Measurements from ENCODE around the gene LINC00632.
A peak's percentile ranks its signal among the peaks of the same experiment; 100 is the strongest.

The LINC00632 gene

GRCh38 chrX:140756941-140757340 is 47.4 kb downstream of the LINC00632 start:
- no peak for DNase-seq
- in situ Hi-C loops (cut with MboI; ENCODE audit: low pct_unique_long_range_greater_than_20kb, low sequenced_read_pairs): no loop called here

GRCh38 chrX:140762061-140762460 is 52.5 kb downstream of the LINC00632 start:
- DNase-seq: peak; percentile 69
- in situ Hi-C loops (cut with MboI; ENCODE audit: low pct_unique_long_range_greater_than_20kb, low sequenced_read_pairs): no loop called here

- in situ Hi-C loops (cut with MboI; ENCODE audit: low pct_unique_long_range_greater_than_20kb, low sequenced_read_pairs): no loop called here
- DNase-seq: peak; percentile 18
These were observed 54.9 kb downstream of the LINC00632 start for GRCh38 chrX:140764401-140764919.

- DNase-seq: no peak
- in situ Hi-C loops (cut with MboI; ENCODE audit: low pct_unique_long_range_greater_than_20kb, low sequenced_read_pairs): no loop called here
These were observed 55.7 kb downstream of the LINC00632 start for GRCh38 chrX:140765043-140765784.

GRCh38 chrX:140766024-140766611 is 56.6 kb downstream of the LINC00632 start:
- DNase-seq: peak; percentile 67
- in situ Hi-C loops (cut with MboI; ENCODE audit: low pct_unique_long_range_greater_than_20kb, low sequenced_read_pairs): no loop called here

- DNase-seq: no peak
- in situ Hi-C loops (cut with MboI; ENCODE audit: low pct_unique_long_range_greater_than_20kb, low sequenced_read_pairs): no loop called here
These were observed 58.1 kb downstream of the LINC00632 start for GRCh38 chrX:140767646-140768045.

- in situ Hi-C loops (cut with MboI; ENCODE audit: low pct_unique_long_range_greater_than_20kb, low sequenced_read_pairs): no loop called here
- no peak for DNase-seq
These were observed 65.7 kb downstream of the LINC00632 start for GRCh38 chrX:140775211-140775610.

GRCh38 chrX:140776320-140776719 is 66.8 kb downstream of the LINC00632 start:
- DNase-seq: no peak
- in situ Hi-C loops (cut with MboI; ENCODE audit: low pct_unique_long_range_greater_than_20kb, low sequenced_read_pairs): no loop called here

- in situ Hi-C loops (cut with MboI; ENCODE audit: low pct_unique_long_range_greater_than_20kb, low sequenced_read_pairs): no loop called here
- no peak for DNase-seq
These were observed 85.1 kb downstream of the LINC00632 start for GRCh38 chrX:140794642-140795041.

GRCh38 chrX:140799216-140799615 is 89.7 kb downstream of the LINC00632 start:
- DNase-seq: no peak
- in situ Hi-C loops (cut with MboI; ENCODE audit: low pct_unique_long_range_greater_than_20kb, low sequenced_read_pairs): no loop called here

- in situ Hi-C loops (cut with MboI; ENCODE audit: low pct_unique_long_range_greater_than_20kb, low sequenced_read_pairs): no loop called here
- DNase-seq: no peak
These were observed 94.7 kb downstream of the LINC00632 start for GRCh38 chrX:140804292-140804691.

GRCh38 chrX:140815868-140816267 is 106.3 kb downstream of the LINC00632 start:
- no peak for DNase-seq
- in situ Hi-C loops (cut with MboI; ENCODE audit: low pct_unique_long_range_greater_than_20kb, low sequenced_read_pairs): no loop called here

GRCh38 chrX:140817943-140818342 is 108.4 kb downstream of the LINC00632 start:
- in situ Hi-C loops (cut with MboI; ENCODE audit: low pct_unique_long_range_greater_than_20kb, low sequenced_read_pairs): no loop called here

GRCh38 chrX:140821280-140821679 is 111.7 kb downstream of the LINC00632 start:
- in situ Hi-C loops (cut with MboI; ENCODE audit: low pct_unique_long_range_greater_than_20kb, low sequenced_read_pairs): no loop called here

More at GRCh38 chrX:140817943-140818342, 108.4 kb downstream of the LINC00632 start:
- peak; percentile 12 for DNase-seq

GRCh38 chrX:140822184-140822583 is 112.6 kb downstream of the LINC00632 start:
- DNase-seq: no peak
- in situ Hi-C loops (cut with MboI; ENCODE audit: low pct_unique_long_range_greater_than_20kb, low sequenced_read_pairs): no loop called here

More at GRCh38 chrX:140821280-140821679, 111.7 kb downstream of the LINC00632 start:
- DNase-seq: no peak

GRCh38 chrX:140822861-140823260 is 113.3 kb downstream of the LINC00632 start:
- in situ Hi-C loops (cut with MboI; ENCODE audit: low pct_unique_long_range_greater_than_20kb, low sequenced_read_pairs): no loop called here
- no peak for DNase-seq

GRCh38 chrX:140836874-140837273 is 127.3 kb downstream of the LINC00632 start:
- no peak for DNase-seq
- in situ Hi-C loops (cut with MboI; ENCODE audit: low pct_unique_long_range_greater_than_20kb, low sequenced_read_pairs): no loop called here
